Vagina (tissue), 2 donors: ENCODE results near the gene GMNN. TPM values are rescaled to one million over a fixed set of nuclear protein-coding genes. Genes with fewer than 3 reads are reported as not detected.
"Not testable (repeated sequence)": the region's sequence is repeated elsewhere in the genome, so short reads cannot be mapped to it uniquely, and the experiment has no call there.

Experiments
- DNase-seq, 2 donors: peaks; one replicate each; pipeline ENCODE4 v3.0.0-alpha.2; 2017; ENCODE audit errors: extremely low spot score in 2 of 2
- H3K27ac ChIP-seq: fragments of 200-600 bp; sonication (generic); one replicate; pipeline ENCODE4 v1.5.1; 2019
- H3K27me3 ChIP-seq: fragments of 200-600 bp; sonication (generic); one replicate; pipeline ENCODE4 v1.5.1; 2019
- H3K36me3 ChIP-seq, 2 donors: fragments of 200-600 bp; sonication (generic); one replicate each; pipeline ENCODE4 v1.5.1; 2017 to 2019
- H3K4me1 ChIP-seq: fragments of 200-600 bp; sonication (generic); one replicate; pipeline ENCODE4 v1.5.1; 2019
- H3K4me3 ChIP-seq, 2 donors: fragments of 200-600 bp; sonication (generic); 1 replicate in 1 of 2; 2 replicates in 1 of 2; pipeline ENCODE4 v1.5.1; 2016 to 2019
- H3K9me3 ChIP-seq: fragments of 200-600 bp; sonication (generic); one replicate; pipeline ENCODE4 v1.5.1; 2019
- CTCF ChIP-seq, 3 experiments: fragments of 450-650 bp in 2 of 3; fragments of 200-600 bp in 1 of 3; sonication (generic) in 1 of 3; IDR thresholded peaks; one replicate each; pipeline ENCODE4 v1.5.1; 2017 to 2019; ENCODE audit warnings: antibody characterized with exemption in 3 of 3, mild to moderate bottlenecking in 2 of 3, moderate library complexity in 2 of 3
- POLR2A ChIP-seq, 2 donors: fragments of 450-650 bp; IDR thresholded peaks; one replicate each; pipeline ENCODE4 v1.6.1; 2017; ENCODE audit warnings: antibody characterized with exemption in 2 of 2, mild to moderate bottlenecking in 2 of 2, moderate library complexity in 2 of 2
- POLR2AphosphoS5 ChIP-seq, 2 donors: sonication (generic); formaldehyde crosslinking; IDR thresholded peaks; one replicate each; pipeline ENCODE4 v1.9.0; 2017; ENCODE audit warnings: antibody characterized with exemption in 2 of 2, mild to moderate bottlenecking in 2 of 2, low read depth in 1 of 2; ENCODE audit not compliant: insufficient read depth in 1 of 2
- intact Hi-C: fragments of 100-400 bp; cut with DNase I; formaldehyde crosslinking; loops from one replicate; pipeline ENCODE4 v1.15.1; 2023
- total RNA-seq: library from RNA; depleted of rRNA; stranded (reverse); fragments of >200 nt; gene quantifications from one replicate; pipeline ENCODE4 v1.2.3, GENCODE V29; 2016

Gene GMNN
- total RNA-seq = 13.5 TPM

GRCh38 chr6:24774696-24775519, at the start of gene GMNN:
Gene GMNN, plus strand, starts transcription at chr6:24774937. Its CDS starts 2,310 bp downstream, at chr6:24777247.
- Histone ChIP-seq H3K27me3 (no peaks in the 10 kb centered on the region), H3K9me3 (no peaks in the 10 kb centered on the region), H3K4me3 (peak within 1 kb of the TSS; percentile 70 to 94), H3K27ac (peak within 1 kb of the TSS; percentile 99), H3K36me3 (no peaks in the 10 kb centered on the region), H3K4me1 (peaks cover 23% of the 10 kb centered on the region)
- peak in 1 of 2 donors; percentile 96 for DNase-seq
- intact Hi-C loops = no loop called here
- no peak for TF ChIP-seq CTCF (IDR thresholded peaks at IDR 0.05)
- TF ChIP-seq POLR2AphosphoS5 (IDR thresholded peaks at IDR 0.05; ENCODE audit: insufficient read depth in 1 of 2, low read depth in 1 of 2) = peak; percentile 64 to 97
- peak in 1 of 2 donors; percentile 34 for TF ChIP-seq POLR2A (IDR thresholded peaks at IDR 0.05)

- H3K4me3 ChIP-seq, intact Hi-C loops, H3K9me3 ChIP-seq, H3K36me3 ChIP-seq, H3K4me1 ChIP-seq, H3K27ac ChIP-seq, DNase-seq, H3K27me3 ChIP-seq: not testable (repeated sequence)
Measured at GRCh38 chr6:24730653-24731052, 44.1 kb upstream of the GMNN start.

- intact Hi-C loops, H3K36me3 ChIP-seq, H3K27me3 ChIP-seq, H3K4me1 ChIP-seq, H3K27ac ChIP-seq, DNase-seq, H3K4me3 ChIP-seq, H3K9me3 ChIP-seq: not testable (repeated sequence)
Measured at GRCh38 chr6:24731456-24732134, 43.1 kb upstream of the GMNN start.

GRCh38 chr6:24734166-24734565, 40.6 kb upstream of the GMNN start:
- no peak for DNase-seq
- Histone ChIP-seq H3K27ac (no peak overlapping the region), H3K4me1 (no peaks in the 10 kb centered on the region), H3K4me3 (no peak overlapping the region), H3K27me3 (no peaks in the 10 kb centered on the region), H3K9me3 (no peaks in the 10 kb centered on the region), H3K36me3 (no peaks in the 10 kb centered on the region)
- no peak for TF ChIP-seq POLR2AphosphoS5 (IDR thresholded peaks at IDR 0.05; ENCODE audit: insufficient read depth in 1 of 2, low read depth in 1 of 2)
- no peak for TF ChIP-seq POLR2A (IDR thresholded peaks at IDR 0.05)
- no peak for TF ChIP-seq CTCF (IDR thresholded peaks at IDR 0.05)
- intact Hi-C loops = no loop called here

GRCh38 chr6:24734710-24735109, 40.0 kb upstream of the GMNN start:
- DNase-seq, H3K27me3 ChIP-seq, H3K4me3 ChIP-seq, H3K27ac ChIP-seq, H3K36me3 ChIP-seq, intact Hi-C loops, H3K9me3 ChIP-seq, H3K4me1 ChIP-seq: not testable (repeated sequence)

- H3K27ac ChIP-seq = no peak overlapping the region
- no peaks in the 10 kb centered on the region for H3K9me3 ChIP-seq
- H3K4me3 ChIP-seq = no peak overlapping the region
- H3K4me1 ChIP-seq = peaks cover 11% of the 10 kb centered on the region
- TF ChIP-seq POLR2AphosphoS5 (IDR thresholded peaks at IDR 0.05; ENCODE audit: insufficient read depth in 1 of 2, low read depth in 1 of 2) (no peak), POLR2A (IDR thresholded peaks at IDR 0.05) (no peak), CTCF (IDR thresholded peaks at IDR 0.05) (no peak)
- H3K27me3 ChIP-seq = no peaks in the 10 kb centered on the region
- H3K36me3 ChIP-seq = no peaks in the 10 kb centered on the region
- intact Hi-C loops = no loop called here
- no peak for DNase-seq
Measured at GRCh38 chr6:24738741-24739140, 36.0 kb upstream of the GMNN start.
